Panc1 (cell line): ENCODE data around the gene SIRPA. TPM values are rescaled to one million over a fixed set of nuclear protein-coding genes. Genes with fewer than 3 reads are reported as not detected.

Experiments
- ATAC-seq: fragments of 200-7000 bp; cut with Tn5 transposase; 2 replicates; pipeline ENCODE4 v1.9.1; 2020; ENCODE audit warnings: mild to moderate bottlenecking, moderate library complexity
- BruUV-seq: library from RNA; stranded (reverse); fragments of 400-500 nt; replicated peaks from 2 replicates; lab custom pipeline; 2021; lab: Mats Ljungman, UMichigan
- CTCF ChIA-PET: fragments of 300-600 bp; sonication (Branson Sonifier 250); formaldehyde crosslinking; loops from one replicate; lab custom pipeline; 2022; ENCODE audit warnings: antibody characterized with exemption; lab: Charles Lee
- POLR2A ChIA-PET: fragments of 300-600 bp; sonication (Branson Sonifier 250); formaldehyde crosslinking; loops from one replicate; lab custom pipeline; 2022; ENCODE audit warnings: antibody characterized with exemption; lab: Charles Lee
- DNase-seq: peaks from one replicate; pipeline ENCODE4 v3.0.0-alpha.2; 2010; ENCODE audit warnings: low read depth, low spot score
- H3K27ac ChIP-seq: 2 replicates; pipeline ENCODE4 v1.5.1; 2011; ENCODE audit warnings: mild to moderate bottlenecking, low read length, inconsistent platforms
- H3K27me3 ChIP-seq: fragments of 200-500 bp; sonication (Bioruptor generic); 2 replicates; pipeline ENCODE4 v1.6.0; 2014; ENCODE audit warnings: low read length, inconsistent platforms; ENCODE audit not compliant: control insufficient read depth, insufficient read depth
- H3K36me3 ChIP-seq: fragments of 200-500 bp; sonication (Bioruptor generic); 2 replicates; pipeline ENCODE4 v1.5.1; 2014; ENCODE audit warnings: inconsistent platforms, mild to moderate bottlenecking, low read length, moderate library complexity; ENCODE audit not compliant: control insufficient read depth, insufficient read depth
- H3K4me1 ChIP-seq: 2 replicates; pipeline ENCODE4 v1.5.1; 2011; ENCODE audit warnings: inconsistent platforms, mild to moderate bottlenecking, low read length, moderate library complexity; ENCODE audit not compliant: control insufficient read depth, insufficient read depth
- H3K4me3 ChIP-seq, 2 experiments: 2 replicates each; pipeline ENCODE4 v1.5.1; 2011 to 2012; ENCODE audit warnings: low read depth in 2 of 2, low read length in 2 of 2, mild to moderate bottlenecking in 2 of 2, inconsistent platforms in 1 of 2, moderate library complexity in 1 of 2
- H3K9me3 ChIP-seq: fragments of 200-500 bp; sonication (Bioruptor generic); 2 replicates; pipeline ENCODE4 v1.5.1; 2014; ENCODE audit warnings: low read depth, mild to moderate bottlenecking, inconsistent platforms, low read length, moderate library complexity; ENCODE audit not compliant: control insufficient read depth, insufficient read depth
- POLR2AphosphoS5 ChIP-seq: IDR thresholded peaks from 2 replicates; pipeline ENCODE4 v1.6.1; 2012; ENCODE audit warnings: mild to moderate bottlenecking, low read depth, low read length, moderate library complexity
- SIN3A ChIP-seq: IDR thresholded peaks from 2 replicates; pipeline ENCODE4 v1.6.1; 2012; ENCODE audit warnings: low read depth, mild to moderate bottlenecking, low read length, moderate library complexity, borderline replicate concordance; ENCODE audit not compliant: insufficient read depth
- TCF7L2 ChIP-seq: IDR thresholded peaks from 2 replicates; pipeline ENCODE4 v1.6.1; 2011; ENCODE audit warnings: mild to moderate bottlenecking, low read depth, low read length, inconsistent platforms
- in situ Hi-C: cut with HindIII; loops from 2 replicates; pipeline ENCODE4 v1.10.0; 2016; ENCODE audit warnings: low sequenced_read_pairs, low pct_unique_long_range_greater_than_20kb
- intact Hi-C: fragments of 100-400 bp; cut with micrococcal nuclease; formaldehyde crosslinking; loops from one replicate; pipeline ENCODE4 v1.10.0; 2022; ENCODE audit not compliant: unreplicated experiment
- total RNA-seq: library from RNA; stranded (reverse); gene quantifications from one replicate; pipeline ENCODE4 v1.2.1, GENCODE V29; 2021; ENCODE audit not compliant: unreplicated experiment
- TF ChIP-seq, protein P1 (sequence below): fragments of 450-650 bp; IDR thresholded peaks from 2 replicates; pipeline ENCODE4 v1.5.1; 2017; ENCODE audit warnings: mild to moderate bottlenecking
- TF ChIP-seq, protein P2 (sequence below), 2 experiments: IDR thresholded peaks; 2 replicates each; pipeline ENCODE4 v1.6.1; 2011 to 2012; ENCODE audit warnings: low read depth in 2 of 2, control low read depth in 1 of 2, low read length in 1 of 2, mild to moderate bottlenecking in 1 of 2, moderate library complexity in 1 of 2; ENCODE audit not compliant: insufficient read depth in 1 of 2

Gene SIRPA
- total RNA-seq, 1 experiment from 2014 or later = 2.4 TPM

DNA sequence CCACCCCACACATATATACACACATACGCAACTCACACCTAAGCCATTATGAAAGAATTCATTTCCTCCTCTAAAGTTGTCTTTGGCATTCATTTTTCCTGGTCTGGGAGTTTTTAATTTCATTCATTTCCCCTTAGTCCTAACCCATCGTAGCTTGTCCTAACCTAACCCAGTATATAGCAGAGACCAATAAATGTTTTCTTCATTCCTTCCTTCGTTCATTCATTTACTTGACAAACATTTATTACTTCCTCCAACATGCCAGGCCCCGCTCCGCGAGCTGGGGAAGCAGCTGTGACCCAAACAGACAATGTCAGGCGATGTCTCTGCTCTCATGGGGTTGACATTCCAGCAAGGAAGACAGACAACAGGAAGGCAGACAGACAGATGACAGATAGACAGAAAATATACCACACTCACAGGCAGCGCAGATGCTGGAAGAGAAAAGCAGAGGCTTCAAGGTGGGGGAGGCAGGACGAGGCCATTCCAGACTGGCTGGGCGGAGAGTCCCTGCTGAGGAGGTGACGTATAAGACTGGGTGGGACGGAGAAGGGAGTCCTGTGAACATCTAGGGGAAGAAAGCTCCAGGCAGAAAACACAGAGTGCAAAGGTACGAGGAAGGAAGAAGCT, 33.7 kb upstream of the SIRPA start:
- intact Hi-C loops = no loop called here
- no peak overlapping the region for H3K27ac ChIP-seq
- in situ Hi-C loops = no loop called here
- no TSS peak for BruUV-seq
- H3K27me3 ChIP-seq = peaks cover under 1% of the 10 kb centered on the region
- H3K4me1 ChIP-seq = no peaks in the 10 kb centered on the region
- no peaks in the 10 kb centered on the region for H3K36me3 ChIP-seq
- DNase-seq (no peak), ATAC-seq (no peak)
- ChIA-PET POLR2A (no interaction called here), CTCF (no interaction called here)
- H3K4me3 ChIP-seq = no peak overlapping the region
- no peaks in the 10 kb centered on the region for H3K9me3 ChIP-seq
- TF ChIP-seq, protein P1, sequence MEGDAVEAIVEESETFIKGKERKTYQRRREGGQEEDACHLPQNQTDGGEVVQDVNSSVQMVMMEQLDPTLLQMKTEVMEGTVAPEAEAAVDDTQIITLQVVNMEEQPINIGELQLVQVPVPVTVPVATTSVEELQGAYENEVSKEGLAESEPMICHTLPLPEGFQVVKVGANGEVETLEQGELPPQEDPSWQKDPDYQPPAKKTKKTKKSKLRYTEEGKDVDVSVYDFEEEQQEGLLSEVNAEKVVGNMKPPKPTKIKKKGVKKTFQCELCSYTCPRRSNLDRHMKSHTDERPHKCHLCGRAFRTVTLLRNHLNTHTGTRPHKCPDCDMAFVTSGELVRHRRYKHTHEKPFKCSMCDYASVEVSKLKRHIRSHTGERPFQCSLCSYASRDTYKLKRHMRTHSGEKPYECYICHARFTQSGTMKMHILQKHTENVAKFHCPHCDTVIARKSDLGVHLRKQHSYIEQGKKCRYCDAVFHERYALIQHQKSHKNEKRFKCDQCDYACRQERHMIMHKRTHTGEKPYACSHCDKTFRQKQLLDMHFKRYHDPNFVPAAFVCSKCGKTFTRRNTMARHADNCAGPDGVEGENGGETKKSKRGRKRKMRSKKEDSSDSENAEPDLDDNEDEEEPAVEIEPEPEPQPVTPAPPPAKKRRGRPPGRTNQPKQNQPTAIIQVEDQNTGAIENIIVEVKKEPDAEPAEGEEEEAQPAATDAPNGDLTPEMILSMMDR = no peak
- no peak for TF ChIP-seq SIN3A
- no peak for TF ChIP-seq TCF7L2
- TF ChIP-seq, protein P2, sequence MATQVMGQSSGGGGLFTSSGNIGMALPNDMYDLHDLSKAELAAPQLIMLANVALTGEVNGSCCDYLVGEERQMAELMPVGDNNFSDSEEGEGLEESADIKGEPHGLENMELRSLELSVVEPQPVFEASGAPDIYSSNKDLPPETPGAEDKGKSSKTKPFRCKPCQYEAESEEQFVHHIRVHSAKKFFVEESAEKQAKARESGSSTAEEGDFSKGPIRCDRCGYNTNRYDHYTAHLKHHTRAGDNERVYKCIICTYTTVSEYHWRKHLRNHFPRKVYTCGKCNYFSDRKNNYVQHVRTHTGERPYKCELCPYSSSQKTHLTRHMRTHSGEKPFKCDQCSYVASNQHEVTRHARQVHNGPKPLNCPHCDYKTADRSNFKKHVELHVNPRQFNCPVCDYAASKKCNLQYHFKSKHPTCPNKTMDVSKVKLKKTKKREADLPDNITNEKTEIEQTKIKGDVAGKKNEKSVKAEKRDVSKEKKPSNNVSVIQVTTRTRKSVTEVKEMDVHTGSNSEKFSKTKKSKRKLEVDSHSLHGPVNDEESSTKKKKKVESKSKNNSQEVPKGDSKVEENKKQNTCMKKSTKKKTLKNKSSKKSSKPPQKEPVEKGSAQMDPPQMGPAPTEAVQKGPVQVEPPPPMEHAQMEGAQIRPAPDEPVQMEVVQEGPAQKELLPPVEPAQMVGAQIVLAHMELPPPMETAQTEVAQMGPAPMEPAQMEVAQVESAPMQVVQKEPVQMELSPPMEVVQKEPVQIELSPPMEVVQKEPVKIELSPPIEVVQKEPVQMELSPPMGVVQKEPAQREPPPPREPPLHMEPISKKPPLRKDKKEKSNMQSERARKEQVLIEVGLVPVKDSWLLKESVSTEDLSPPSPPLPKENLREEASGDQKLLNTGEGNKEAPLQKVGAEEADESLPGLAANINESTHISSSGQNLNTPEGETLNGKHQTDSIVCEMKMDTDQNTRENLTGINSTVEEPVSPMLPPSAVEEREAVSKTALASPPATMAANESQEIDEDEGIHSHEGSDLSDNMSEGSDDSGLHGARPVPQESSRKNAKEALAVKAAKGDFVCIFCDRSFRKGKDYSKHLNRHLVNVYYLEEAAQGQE (IDR thresholded peaks at IDR 0.05; ENCODE audit: insufficient read depth in 1 of 2, low read depth in 2 of 2, low read length in 1 of 2) = no peak
- TF ChIP-seq POLR2AphosphoS5 = no peak

DNA sequence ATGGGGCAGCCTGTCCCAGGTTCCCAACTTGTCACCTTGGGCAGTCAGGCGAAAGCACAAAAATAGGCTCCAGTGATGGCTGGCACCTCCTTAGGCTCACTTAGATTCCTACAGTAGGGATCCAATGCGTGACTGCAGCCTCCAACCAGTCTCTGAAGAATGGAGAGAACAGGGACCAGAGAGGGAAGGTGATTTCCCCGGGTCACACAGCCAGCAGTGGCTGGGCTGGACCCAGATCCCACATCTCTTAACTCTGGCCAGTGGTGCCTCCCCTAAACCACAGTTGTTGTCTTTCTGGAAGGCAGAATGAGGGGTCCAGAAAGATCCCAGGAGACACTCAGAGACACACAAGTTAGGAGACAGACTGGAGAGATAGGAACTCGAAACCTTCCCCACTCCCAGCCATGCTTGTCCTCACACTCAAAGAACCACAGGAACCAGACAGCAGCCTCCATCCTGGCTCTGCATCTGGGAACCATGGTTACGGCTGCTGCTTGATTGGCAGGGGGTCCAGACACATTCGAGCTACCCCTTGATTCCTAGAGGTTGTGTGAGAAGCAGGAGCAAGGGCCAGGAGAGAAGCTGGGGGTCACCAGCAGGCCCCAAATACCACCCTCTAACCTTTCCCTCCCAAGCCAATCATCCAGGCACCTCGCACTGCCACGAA, 33.1 kb upstream of the SIRPA start:
- no peak for TF ChIP-seq POLR2AphosphoS5
- TF ChIP-seq, protein P1 = no peak
- no peak for TF ChIP-seq SIN3A
- TF ChIP-seq TCF7L2 = no peak
- Histone ChIP-seq H3K9me3 (no peaks in the 10 kb centered on the region), H3K27ac (no peak overlapping the region), H3K27me3 (peaks cover 3% of the 10 kb centered on the region), H3K4me1 (no peaks in the 10 kb centered on the region), H3K36me3 (no peaks in the 10 kb centered on the region), H3K4me3 (no peak overlapping the region)
- ATAC-seq (no peak), DNase-seq (no peak)
- intact Hi-C loops = no loop called here
- BruUV-seq = no TSS peak
- ChIA-PET CTCF (no interaction called here), POLR2A (no interaction called here)
- in situ Hi-C loops = no loop called here
